RWPE2 (cell line): ENCODE results near the gene SPATA24.
"Not testable (repeated sequence)": the region's sequence is repeated elsewhere in the genome, so short reads cannot be mapped to it uniquely, and the experiment has no call there.

Experiments
- ATAC-seq: fragments of 200-7000 bp; cut with Tn5 transposase; 3 replicates; pipeline ENCODE4 v1.9.1; 2021; ENCODE audit warnings: low read depth
- DNase-seq: peaks from one replicate; pipeline ENCODE4 v3.0.0-alpha.2; 2020; ENCODE audit warnings: low spot score
- H3K27ac ChIP-seq: fragments of 450-650 bp; 2 replicates; pipeline ENCODE4 v1.5.1; 2017; ENCODE audit warnings: mild to moderate bottlenecking; ENCODE audit not compliant: poor library complexity, severe bottlenecking
- H3K27me3 ChIP-seq: fragments of 250-450 bp; sonication (Bioruptor Pico); 2 replicates; pipeline ENCODE4 v1.5.1; 2021; ENCODE audit warnings: mild to moderate bottlenecking, moderate library complexity; ENCODE audit not compliant: insufficient read depth, poor library complexity, severe bottlenecking
- H3K36me3 ChIP-seq: fragments of 250-450 bp; sonication (Bioruptor Pico); 2 replicates; pipeline ENCODE4 v1.5.1; 2020; ENCODE audit warnings: low read depth, mild to moderate bottlenecking, moderate library complexity
- H3K4me1 ChIP-seq: fragments of 250-450 bp; sonication (Bioruptor Pico); 2 replicates; pipeline ENCODE4 v1.5.1; 2021; ENCODE audit warnings: mild to moderate bottlenecking, moderate library complexity; ENCODE audit not compliant: insufficient read depth, poor library complexity, severe bottlenecking
- H3K4me3 ChIP-seq: fragments of 250-450 bp; sonication (Bioruptor Pico); 2 replicates; pipeline ENCODE4 v1.5.1; 2021; ENCODE audit warnings: mild to moderate bottlenecking, moderate library complexity; ENCODE audit not compliant: severe bottlenecking
- H3K9me3 ChIP-seq: fragments of 250-450 bp; sonication (Bioruptor Pico); 2 replicates; pipeline ENCODE4 v1.5.1; 2021; ENCODE audit warnings: mild to moderate bottlenecking, moderate library complexity; ENCODE audit not compliant: severe bottlenecking
- CTCF ChIP-seq: fragments of 450-650 bp; IDR thresholded peaks from one replicate; pipeline ENCODE4 v1.5.1; 2017; ENCODE audit warnings: mild to moderate bottlenecking, moderate library complexity; ENCODE audit not compliant: poor library complexity, severe bottlenecking

Gene SPATA24

GRCh38 chr5:139388198-139388821 is 15.6 kb downstream of the SPATA24 start:
- DNase-seq (no peak), ATAC-seq (no peak)
- Histone ChIP-seq H3K27ac (no peak overlapping the region), H3K4me3 (no peak overlapping the region), H3K4me1 (peaks cover 24% of the 10 kb centered on the region), H3K27me3 (no peaks in the 10 kb centered on the region), H3K9me3 (no peaks in the 10 kb centered on the region), H3K36me3 (no peaks in the 10 kb centered on the region)
- TF ChIP-seq CTCF, result no peak

GRCh38 chr5:139387611-139388197 is 16.2 kb downstream of the SPATA24 start:
- H3K36me3 ChIP-seq, result no peaks in the 10 kb centered on the region
- H3K27me3 ChIP-seq, result no peaks in the 10 kb centered on the region
- H3K4me3 ChIP-seq, result no peak overlapping the region
- peaks cover 26% of the 10 kb centered on the region for H3K4me1 ChIP-seq
- DNase-seq, result no peak
- ATAC-seq, result no peak
- H3K27ac ChIP-seq, result no peak overlapping the region
- TF ChIP-seq CTCF, result no peak
- no peaks in the 10 kb centered on the region for H3K9me3 ChIP-seq

GRCh38 chr5:139386956-139387355 is 16.9 kb downstream of the SPATA24 start:
- not testable (repeated sequence) for H3K4me3 ChIP-seq, H3K27ac ChIP-seq, DNase-seq, H3K27me3 ChIP-seq, ATAC-seq, H3K36me3 ChIP-seq, H3K9me3 ChIP-seq
- peaks cover 25% of the 10 kb centered on the region for H3K4me1 ChIP-seq

GRCh38 chr5:139386050-139386438 is 17.8 kb downstream of the SPATA24 start:
- Histone ChIP-seq H3K36me3 (no peaks in the 10 kb centered on the region), H3K4me3 (no peak overlapping the region), H3K27ac (no peak overlapping the region), H3K27me3 (no peaks in the 10 kb centered on the region), H3K9me3 (no peaks in the 10 kb centered on the region), H3K4me1 (peaks cover 15% of the 10 kb centered on the region)
- ATAC-seq (peak; percentile 19; the same call in 1 of the 3 replicates), DNase-seq (no peak)
- TF ChIP-seq CTCF, result no peak

GRCh38 chr5:139385061-139386049 is 18.5 kb downstream of the SPATA24 start:
- H3K9me3 ChIP-seq, result no peaks in the 10 kb centered on the region
- peak; percentile 54 for TF ChIP-seq CTCF
- H3K36me3 ChIP-seq, result no peaks in the 10 kb centered on the region
- H3K4me3 ChIP-seq, result peak overlapping the region; percentile 18
- H3K27me3 ChIP-seq, result no peaks in the 10 kb centered on the region
- H3K4me1 ChIP-seq, result peaks cover 14% of the 10 kb centered on the region
- H3K27ac ChIP-seq, result no peak overlapping the region
- DNase-seq, result peak; percentile 45
- ATAC-seq, result peak; percentile 51
